Pancreas (tissue), 10 donors: ENCODE measurements around the gene ZNF652. TPM values are rescaled to one million over a fixed set of nuclear protein-coding genes. Genes with fewer than 3 reads are reported as not detected.

Source experiments
- ATAC-seq, 4 donors: fragments of 200-7000 bp; cut with Tn5 transposase; one replicate each; pipeline versions ENCODE4 v1.8.0 to v1.9.1; 2020; ENCODE audit warnings: mild to moderate bottlenecking in 4 of 4, moderate library complexity in 4 of 4
- DNase-seq, 6 donors: peaks; one replicate each; pipeline ENCODE4 v3.0.0-alpha.2; 2020
- FAIRE-seq: peaks from 2 replicates; lab custom pipeline; 2012; peaks lifted over from hg19 to GRCh38; lab: Jason Lieb, UNC
- H3K27ac ChIP-seq, 4 donors: fragments of 200-600 bp; sonication (generic); 1 replicate in 3 of 4; 2 replicates in 1 of 4; pipeline versions ENCODE4 v1.5.0 to v1.8.0; 2020
- H3K27me3 ChIP-seq, 4 donors: fragments of 200-600 bp; one replicate each; pipeline ENCODE4 v1.8.0; 2021
- H3K36me3 ChIP-seq, 3 donors: fragments of 200-600 bp; sonication (generic) in 1 of 3; one replicate each; pipeline versions ENCODE4 v1.5.0 to v1.8.0; 2020 to 2021
- H3K4me1 ChIP-seq, 3 donors: fragments of 200-600 bp; one replicate each; pipeline ENCODE4 v1.8.0; 2021
- H3K4me3 ChIP-seq, 4 donors: fragments of 200-600 bp; sonication (generic) in 2 of 4; one replicate each; pipeline versions ENCODE4 v1.5.0 to v1.8.0; 2020 to 2021
- H3K9me3 ChIP-seq, 4 donors: fragments of 200-600 bp; one replicate each; pipeline ENCODE4 v1.8.0; 2021
- WGBS, 2 donors: extraction: QIAGEN DNeasy Blood & Tissue Kit; methylation state at CpG; one replicate each; pipeline ENCODE4 v1.1.7; 2013; 5-methylcytosine and 5-hydroxymethylcytosine counted together
- intact Hi-C, 3 donors: fragments of 100-400 bp; cut with DNase I; formaldehyde crosslinking; loops; one replicate each; pipeline versions ENCODE4 v1.11.1 to v1.14.2; 2022
- polyA plus RNA-seq, 2 donors: library from polyadenylated mRNA; stranded (reverse); fragments of 200-250 nt; gene quantifications; one replicate each; pipeline ENCODE4 v1.2.3, GENCODE V29; 2013
- total RNA-seq, 6 donors: library from RNA; stranded (reverse); fragmentation: NEBNext Ultra II Directional in 4 of 6; extraction: Animal tissue kit (Norgen Biotek cat#: 25700) in 4 of 6; gene quantifications; one replicate each; pipeline versions ENCODE4 v1.2.1 to v1.2.4, GENCODE V29; 2021 to 2023
- TF ChIP-seq, protein P1 (sequence below), 4 donors: fragments of 200-600 bp; sonication (generic) in 3 of 4; IDR thresholded peaks; one replicate each; pipeline versions ENCODE4 v1.5.0 to v1.8.0; 2021; ENCODE audit warnings: antibody characterized with exemption in 4 of 4
- donor health status: healthy with polysubstance abuse.
- donor health status: DM: no; HTN: no; CAD: no; lungs with moderate emphysema.
- donor health status: DM: no; HTN: no; CAD: no.
- donor health status: control.
- donor health status: control.
- donor health status: Bipolar disorder and iron deficiency.
- donor health status: DM: yes; HTN: yes; CAD: no.
- donor health status: DM: no; HTN: no; CAD: no.
- donor health status: DM: no; HTN: no; CAD: no.
- donor health status: DM: yes; HTN: yes; CAD: no.

The ZNF652 gene
- total and polyA plus RNA-seq, 8 donors = 16.8 to 32.4 (median 20.5) TPM

DNA sequence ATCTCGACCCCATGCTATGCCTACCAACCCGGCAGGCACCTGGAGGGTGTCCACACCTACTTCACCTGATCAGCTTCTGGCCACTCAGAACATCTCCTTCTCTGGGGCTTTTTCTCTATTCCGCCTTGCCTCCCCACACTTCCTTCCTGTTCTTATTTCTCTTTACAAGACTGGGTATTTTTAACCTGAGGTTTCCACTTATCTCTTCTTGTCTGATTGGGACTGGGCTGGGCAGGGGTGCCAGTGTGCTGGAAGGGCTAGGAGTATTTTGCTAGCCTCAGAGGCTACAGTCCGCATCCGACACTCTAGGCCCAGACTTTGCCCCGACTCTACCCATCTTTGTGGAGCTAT is 26.2 kb upstream of the ZNF652 start:
- no peak for FAIRE-seq
- Histone ChIP-seq H3K4me3 (no peak overlapping the region), H3K27ac (no peak overlapping the region), H3K27me3 (no peaks in the 10 kb centered on the region), H3K9me3 (no peaks in the 10 kb centered on the region), H3K36me3 (no peaks in the 10 kb centered on the region), H3K4me1 (no peaks in the 10 kb centered on the region)
- DNase-seq = no peak
- TF ChIP-seq, protein P1, sequence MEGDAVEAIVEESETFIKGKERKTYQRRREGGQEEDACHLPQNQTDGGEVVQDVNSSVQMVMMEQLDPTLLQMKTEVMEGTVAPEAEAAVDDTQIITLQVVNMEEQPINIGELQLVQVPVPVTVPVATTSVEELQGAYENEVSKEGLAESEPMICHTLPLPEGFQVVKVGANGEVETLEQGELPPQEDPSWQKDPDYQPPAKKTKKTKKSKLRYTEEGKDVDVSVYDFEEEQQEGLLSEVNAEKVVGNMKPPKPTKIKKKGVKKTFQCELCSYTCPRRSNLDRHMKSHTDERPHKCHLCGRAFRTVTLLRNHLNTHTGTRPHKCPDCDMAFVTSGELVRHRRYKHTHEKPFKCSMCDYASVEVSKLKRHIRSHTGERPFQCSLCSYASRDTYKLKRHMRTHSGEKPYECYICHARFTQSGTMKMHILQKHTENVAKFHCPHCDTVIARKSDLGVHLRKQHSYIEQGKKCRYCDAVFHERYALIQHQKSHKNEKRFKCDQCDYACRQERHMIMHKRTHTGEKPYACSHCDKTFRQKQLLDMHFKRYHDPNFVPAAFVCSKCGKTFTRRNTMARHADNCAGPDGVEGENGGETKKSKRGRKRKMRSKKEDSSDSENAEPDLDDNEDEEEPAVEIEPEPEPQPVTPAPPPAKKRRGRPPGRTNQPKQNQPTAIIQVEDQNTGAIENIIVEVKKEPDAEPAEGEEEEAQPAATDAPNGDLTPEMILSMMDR (IDR thresholded peaks at IDR 0.05) = no peak
- intact Hi-C loops = loop anchor here in 1 of 3 donors (10.0 kb wide), 1 partner anchor 63 kb away; no protein-coding TSS in a partner anchor
- 78 to 82% methylated on average over 6 of the region's 6 CpGs for WGBS, 2 donors
- ATAC-seq = no peak

- 74 to 80% methylated on average over 11 of the region's 11 CpGs for WGBS, 2 donors
- no peaks in the 10 kb centered on the region for H3K4me1 ChIP-seq
- TF ChIP-seq, protein P1 (IDR thresholded peaks at IDR 0.05) = no peak
- DNase-seq (no peak), ATAC-seq (no peak), FAIRE-seq (no peak)
- H3K27ac ChIP-seq = no peak overlapping the region
- no peak overlapping the region for H3K4me3 ChIP-seq
- H3K27me3 ChIP-seq = no peaks in the 10 kb centered on the region
- no peaks in the 10 kb centered on the region for H3K9me3 ChIP-seq
- no peaks in the 10 kb centered on the region for H3K36me3 ChIP-seq
- intact Hi-C loops = loop anchor here in 1 of 3 donors (10.0 kb wide), 1 partner anchor 63 kb away; no protein-coding TSS in a partner anchor
Measured at GRCh38 chr17:49387498-49388289, 25.6 kb upstream of the ZNF652 start.

DNA sequence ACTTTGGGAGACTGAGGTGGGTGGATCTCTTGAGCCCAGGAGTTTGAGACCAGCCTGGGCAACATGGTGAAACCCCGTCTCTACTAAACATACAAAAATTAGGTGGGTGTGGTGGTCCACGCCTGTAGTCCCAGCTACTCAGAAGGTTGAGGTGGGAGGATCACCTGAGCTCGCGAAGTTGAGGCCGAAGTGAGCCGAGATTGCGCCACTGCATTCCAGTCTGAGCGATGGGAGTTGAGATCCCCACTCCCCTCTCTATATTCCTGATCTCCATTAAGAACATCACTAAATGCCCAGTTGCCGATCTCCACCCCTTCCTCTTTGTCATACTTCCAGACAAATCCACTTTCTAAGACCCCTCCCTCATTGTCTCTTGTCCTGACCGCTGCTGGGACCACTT is 24.3 kb upstream of the ZNF652 start:
- Histone ChIP-seq H3K9me3 (no peaks in the 10 kb centered on the region), H3K4me1 (no peaks in the 10 kb centered on the region), H3K27me3 (no peaks in the 10 kb centered on the region), H3K36me3 (no peaks in the 10 kb centered on the region), H3K4me3 (no peak overlapping the region), H3K27ac (no peak overlapping the region)
- intact Hi-C loops = loop anchor here in 1 of 3 donors (10.0 kb wide), 1 partner anchor 62 kb away; no protein-coding TSS in a partner anchor
- ATAC-seq (no peak), DNase-seq (no peak), FAIRE-seq (no peak)
- TF ChIP-seq, protein P1 (IDR thresholded peaks at IDR 0.05) = no peak
- 84 to 90% methylated on average over 10 of the region's 10 CpGs for WGBS, 2 donors

GRCh38 chr17:49384951-49385350 is 22.9 kb upstream of the ZNF652 start:
- no peaks in the 10 kb centered on the region for H3K27me3 ChIP-seq
- intact Hi-C loops = loop anchor here in 1 of 3 donors (10.0 kb wide), 1 partner anchor 60 kb away; no protein-coding TSS in a partner anchor
- WGBS, 2 donors = 83 to 93% methylated on average over 4 of the region's 4 CpGs
- FAIRE-seq (no peak), ATAC-seq (no peak), DNase-seq (no peak)
- TF ChIP-seq, protein P1 (IDR thresholded peaks at IDR 0.05) = no peak
- no peaks in the 10 kb centered on the region for H3K4me1 ChIP-seq
- H3K36me3 ChIP-seq = no peaks in the 10 kb centered on the region
- no peak overlapping the region for H3K27ac ChIP-seq
- no peak overlapping the region for H3K4me3 ChIP-seq
- H3K9me3 ChIP-seq = no peaks in the 10 kb centered on the region

DNA sequence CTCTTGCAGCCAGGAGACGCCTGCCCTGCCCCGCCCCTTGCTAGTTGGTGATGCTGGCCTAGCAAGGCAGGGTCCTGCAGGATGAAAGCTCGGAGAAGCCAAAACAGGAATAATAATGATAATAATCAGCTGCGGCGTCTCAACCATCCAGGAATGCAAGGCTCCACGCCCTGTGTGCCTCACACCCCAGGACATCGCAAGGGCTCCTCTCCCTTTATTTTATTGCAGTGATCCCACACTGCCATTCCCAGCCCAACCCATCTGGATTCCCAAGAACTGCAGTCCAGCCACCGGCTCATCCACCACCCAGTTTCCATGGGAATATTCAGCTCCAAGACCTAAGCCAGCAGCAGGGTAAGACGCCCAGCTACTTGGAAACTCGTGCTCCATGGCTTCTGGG is 21.0 kb upstream of the ZNF652 start:
- WGBS, 2 donors = 88 to 93% methylated on average over 10 of the region's 10 CpGs
- no peaks in the 10 kb centered on the region for H3K27me3 ChIP-seq
- H3K4me1 ChIP-seq = no peaks in the 10 kb centered on the region
- no peak overlapping the region for H3K27ac ChIP-seq
- TF ChIP-seq, protein P1 (IDR thresholded peaks at IDR 0.05) = no peak
- no peaks in the 10 kb centered on the region for H3K9me3 ChIP-seq
- no peaks in the 10 kb centered on the region for H3K36me3 ChIP-seq
- intact Hi-C loops = loop anchor here in 1 of 3 donors (10.0 kb wide), 1 partner anchor 58 kb away; no protein-coding TSS in a partner anchor
- FAIRE-seq (no peak), ATAC-seq (no peak), DNase-seq (no peak)
- no peak overlapping the region for H3K4me3 ChIP-seq
